Psoas muscle (tissue), 8 donors: Measurements from ENCODE around the gene PLXND1. TPM values are rescaled to one million over a fixed set of nuclear protein-coding genes. Genes with fewer than 3 reads are reported as not detected.

ENCODE experiments used
- ATAC-seq, 4 donors: fragments of 200-7000 bp; cut with Tn5 transposase; one replicate each; pipeline ENCODE4 v1.9.1; 2020; ENCODE audit warnings: moderate library complexity in 3 of 4, mild to moderate bottlenecking in 2 of 4
- DNase-seq, 2 donors: peaks; one replicate each; pipeline ENCODE4 v3.0.0-alpha.2; 2020
- H3K27ac ChIP-seq: fragments of 200-600 bp; one replicate; pipeline ENCODE4 v1.8.0; 2022
- H3K27me3 ChIP-seq, 3 donors: fragments of 200-600 bp in 1 of 3; one replicate each; pipeline versions ENCODE4 v1.6.1 to v1.8.0; 2013 to 2022; ENCODE audit warnings: low read length in 2 of 3, mild to moderate bottlenecking in 2 of 3, moderate library complexity in 1 of 3; ENCODE audit not compliant: insufficient read depth in 3 of 3
- H3K36me3 ChIP-seq, 2 donors: fragments of 200-600 bp in 1 of 2; one replicate each; pipeline versions ENCODE4 v1.6.1 to v1.8.0; 2013 to 2022; ENCODE audit warnings: low read depth in 1 of 2, mild to moderate bottlenecking in 1 of 2, moderate library complexity in 1 of 2; ENCODE audit not compliant: insufficient read depth in 1 of 2
- H3K4me1 ChIP-seq: fragments of 200-600 bp; one replicate; pipeline ENCODE4 v1.8.0; 2022
- H3K4me3 ChIP-seq: fragments of 200-600 bp; one replicate; pipeline ENCODE4 v1.8.0; 2022; ENCODE audit warnings: mild to moderate bottlenecking
- H3K9me3 ChIP-seq: fragments of 200-600 bp; one replicate; pipeline ENCODE4 v1.8.0; 2022
- WGBS, 3 donors: extraction: QIAGEN DNeasy Blood & Tissue Kit; methylation state at CpG; one replicate each; pipeline versions ENCODE4 v1.1.6 to v1.1.7; 2013; 5-methylcytosine and 5-hydroxymethylcytosine counted together
- intact Hi-C, 2 donors: fragments of 100-400 bp; cut with DNase I; formaldehyde crosslinking; loops; one replicate each; pipeline versions ENCODE4 v1.11.0 to v1.14.2; 2022
- polyA plus RNA-seq, 3 donors: library from polyadenylated mRNA; stranded (reverse); fragments of 200-250 nt; gene quantifications; one replicate each; pipeline ENCODE4 v1.2.3, GENCODE V29; 2013
- total RNA-seq, 4 donors: library from RNA; stranded (reverse); fragmentation: NEBNext Ultra II Directional in 2 of 4; extraction: Animal tissue kit (Norgen Biotek cat#: 25700) in 2 of 4; gene quantifications; one replicate each; pipeline versions ENCODE4 v1.2.1 to v1.2.4, GENCODE V29; 2021 to 2023
- TF ChIP-seq, protein P1 (sequence below): fragments of 200-600 bp; IDR thresholded peaks from one replicate; pipeline ENCODE4 v1.8.0; 2022; ENCODE audit warnings: antibody characterized with exemption
- donor health status: healthy with polysubstance abuse.
- donor health status: DM: no; HTN: no; CAD: no; lungs with moderate emphysema.
- donor health status: Bipolar disorder and iron deficiency.
- donor health status: healthy.
- donor health status: DM: yes; HTN: yes; CAD: no.
- donor health status: DM: no; HTN: no; CAD: no.
- donor health status: DM: no; HTN: no; CAD: no.
- donor health status: DM: yes; HTN: yes; CAD: no.

Gene PLXND1
- total and polyA plus RNA-seq, 7 donors = 15.5 to 49.9 (median 28.2) TPM

DNA sequence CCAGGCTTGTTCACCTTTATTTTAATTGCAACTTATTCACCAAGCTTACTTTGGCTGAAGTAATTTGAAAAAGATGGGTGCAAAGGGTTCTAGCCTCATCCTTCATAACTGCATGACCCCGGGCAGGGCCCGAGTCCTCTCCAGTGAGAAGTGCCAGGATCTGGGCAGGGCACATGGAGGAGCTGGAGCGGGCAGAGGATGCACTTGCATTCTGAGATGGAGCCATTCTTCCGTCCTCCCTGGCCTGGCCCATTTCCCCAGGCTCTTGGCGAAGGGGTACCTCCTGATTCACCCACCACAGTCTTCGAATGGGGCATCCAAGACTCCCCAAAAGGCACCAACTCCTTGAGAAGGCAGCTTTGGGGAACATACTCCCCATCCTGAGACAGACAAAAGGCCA, 22.5 kb upstream of the PLXND1 start:
- no peak for ATAC-seq
- no peak overlapping the region for H3K27ac ChIP-seq

DNA sequence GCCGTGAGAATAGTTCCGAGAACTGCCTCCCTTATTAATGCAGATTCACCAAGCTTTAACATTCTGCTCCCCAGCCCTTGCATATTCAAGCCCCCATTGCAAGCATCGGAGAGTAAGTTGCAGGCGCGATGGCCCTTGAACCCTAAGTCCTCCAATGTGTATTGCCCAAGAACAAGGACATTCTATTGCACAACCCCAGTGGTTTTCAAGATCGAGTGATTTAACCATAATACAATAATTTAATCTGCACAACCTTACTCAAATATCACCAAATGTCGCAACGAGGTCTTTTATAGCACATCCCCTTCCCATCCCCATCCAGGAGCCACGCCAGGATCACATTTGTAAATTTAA, 21.7 kb upstream of the PLXND1 start:
- Histone ChIP-seq H3K36me3 (no peaks in the 10 kb centered on the region), H3K27ac (peak overlapping the region; percentile 91), H3K9me3 (no peaks in the 10 kb centered on the region), H3K4me3 (peak overlapping the region; percentile 76), H3K4me1 (peaks cover 23% of the 10 kb centered on the region), H3K27me3 (no peaks in the 10 kb centered on the region)
- DNase-seq (no peak), ATAC-seq (peak in 1 of 4 donors; percentile 5)
- 17 to 22% (median 19%) methylated on average over 9 of the region's 9 CpGs for WGBS, 3 donors
- intact Hi-C loops = loop anchor here (1.0 to 5.0 kb wide), 5 partner anchors 199 to 374 kb away; no protein-coding TSS in a partner anchor
- TF ChIP-seq, protein P1, sequence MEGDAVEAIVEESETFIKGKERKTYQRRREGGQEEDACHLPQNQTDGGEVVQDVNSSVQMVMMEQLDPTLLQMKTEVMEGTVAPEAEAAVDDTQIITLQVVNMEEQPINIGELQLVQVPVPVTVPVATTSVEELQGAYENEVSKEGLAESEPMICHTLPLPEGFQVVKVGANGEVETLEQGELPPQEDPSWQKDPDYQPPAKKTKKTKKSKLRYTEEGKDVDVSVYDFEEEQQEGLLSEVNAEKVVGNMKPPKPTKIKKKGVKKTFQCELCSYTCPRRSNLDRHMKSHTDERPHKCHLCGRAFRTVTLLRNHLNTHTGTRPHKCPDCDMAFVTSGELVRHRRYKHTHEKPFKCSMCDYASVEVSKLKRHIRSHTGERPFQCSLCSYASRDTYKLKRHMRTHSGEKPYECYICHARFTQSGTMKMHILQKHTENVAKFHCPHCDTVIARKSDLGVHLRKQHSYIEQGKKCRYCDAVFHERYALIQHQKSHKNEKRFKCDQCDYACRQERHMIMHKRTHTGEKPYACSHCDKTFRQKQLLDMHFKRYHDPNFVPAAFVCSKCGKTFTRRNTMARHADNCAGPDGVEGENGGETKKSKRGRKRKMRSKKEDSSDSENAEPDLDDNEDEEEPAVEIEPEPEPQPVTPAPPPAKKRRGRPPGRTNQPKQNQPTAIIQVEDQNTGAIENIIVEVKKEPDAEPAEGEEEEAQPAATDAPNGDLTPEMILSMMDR = no peak

More for the DNA sequence above, 22.5 kb upstream of the PLXND1 start:
- no peaks in the 10 kb centered on the region for H3K27me3 ChIP-seq
- no peaks in the 10 kb centered on the region for H3K9me3 ChIP-seq
- H3K36me3 ChIP-seq = no peaks in the 10 kb centered on the region
- intact Hi-C loops = loop anchor here (5.0 kb wide), 3 partner anchors 198 to 373 kb away; no protein-coding TSS in a partner anchor
- H3K4me3 ChIP-seq = no peak overlapping the region
- H3K4me1 ChIP-seq = peaks cover 23% of the 10 kb centered on the region
- TF ChIP-seq, protein P1 = no peak
- no peak for DNase-seq
- WGBS, 3 donors = 72 to 81% (median 74%) methylated on average over 6 of the region's 6 CpGs

DNA sequence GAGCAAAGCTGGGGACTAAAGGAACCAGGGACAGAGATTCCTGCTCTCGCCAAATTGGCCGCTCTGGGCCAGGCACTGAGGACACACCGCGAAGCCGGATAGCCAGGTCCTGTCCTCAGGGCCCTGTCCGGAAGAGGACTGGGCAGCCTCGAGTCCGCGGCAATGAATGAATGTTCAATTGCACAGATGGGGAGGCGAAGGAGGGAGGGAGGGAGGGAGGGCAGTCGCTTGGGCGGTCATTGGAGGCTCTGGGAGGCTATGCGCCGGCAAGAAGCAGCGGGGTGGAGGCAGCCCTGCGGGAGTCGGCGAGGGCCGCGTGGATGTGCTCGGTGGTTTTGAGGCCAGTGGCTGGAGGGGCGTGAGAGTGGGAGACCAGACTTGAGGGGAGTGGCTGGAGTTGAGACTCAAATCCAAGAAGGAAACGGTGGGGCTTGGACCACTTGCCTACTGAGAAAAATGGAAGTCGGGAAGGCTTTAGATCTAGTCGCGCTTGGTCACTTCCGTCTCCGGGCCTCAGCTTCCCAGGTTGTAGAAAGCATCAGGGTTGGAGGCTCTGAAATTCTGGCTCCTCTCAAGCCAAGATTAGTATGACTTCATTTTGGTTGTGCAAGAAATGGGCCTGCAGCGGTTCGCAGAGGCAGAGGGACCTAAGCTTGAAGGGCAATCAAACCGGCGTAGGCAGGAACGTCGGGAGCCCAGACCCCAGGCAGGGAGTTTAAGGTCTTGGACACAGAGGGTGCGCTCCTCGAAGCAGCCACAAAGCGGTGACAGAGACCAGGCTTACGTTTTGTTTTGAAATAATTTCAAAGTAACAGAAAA, 21.1 kb upstream of the PLXND1 start:
- Histone ChIP-seq H3K27me3 (no peaks in the 10 kb centered on the region), H3K36me3 (no peaks in the 10 kb centered on the region), H3K4me3 (peak overlapping the region; percentile 76), H3K9me3 (no peaks in the 10 kb centered on the region), H3K4me1 (peaks cover 23% of the 10 kb centered on the region), H3K27ac (peak overlapping the region; percentile 91)
- DNase-seq (peak; percentile 65 to 84), ATAC-seq (peak; percentile 50 to 70 (median 61))
- TF ChIP-seq, protein P1 = peak; percentile 87
- intact Hi-C loops = loop anchor here (1.0 to 5.0 kb wide), 5 partner anchors 200 to 375 kb away; no protein-coding TSS in a partner anchor
- WGBS, 3 donors = 2 to 4% (median 3%) methylated on average over 34 to 38 of the region's 38 CpGs

DNA sequence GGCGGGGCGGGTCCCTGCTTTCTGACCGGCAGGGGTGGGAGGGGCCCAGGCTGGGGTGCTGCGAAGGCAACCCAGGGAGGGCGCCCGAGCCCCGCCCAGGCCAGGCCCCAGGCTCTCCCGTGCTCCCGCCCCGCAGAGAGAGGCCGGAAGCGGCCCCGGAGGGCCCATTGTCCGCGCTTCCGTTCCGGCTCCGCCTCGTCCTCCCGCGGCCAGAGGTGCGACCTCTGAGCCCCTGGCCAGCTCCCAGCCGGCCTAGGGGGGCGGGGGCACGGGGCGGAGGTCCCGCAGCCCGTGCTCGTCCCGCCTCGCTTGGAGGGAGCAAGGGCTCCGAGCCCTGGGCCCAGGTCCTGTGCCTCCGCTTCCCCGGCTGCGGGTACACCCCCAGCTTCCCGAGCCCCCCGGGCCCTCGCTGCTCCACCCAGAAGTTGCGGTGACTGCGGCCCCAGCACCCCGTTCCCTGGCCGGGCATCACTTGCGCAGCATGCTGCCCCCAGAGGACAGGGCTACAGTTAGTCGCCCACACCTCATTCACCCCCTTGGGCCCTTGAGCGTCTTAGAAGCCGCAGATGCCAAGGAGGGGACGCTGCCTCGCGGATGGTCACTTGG, 20.4 kb upstream of the PLXND1 start:
- peak; percentile 96 to 97 for DNase-seq
- WGBS, 3 donors = 0 to 1% (median 1%) methylated on average over 36 to 49 of the region's 49 CpGs
- H3K4me1 ChIP-seq = peaks cover 25% of the 10 kb centered on the region
- H3K36me3 ChIP-seq = no peaks in the 10 kb centered on the region
- TF ChIP-seq, protein P1 = peak; percentile 6
- peak overlapping the region; percentile 76 for H3K4me3 ChIP-seq
- no peaks in the 10 kb centered on the region for H3K9me3 ChIP-seq
- peak overlapping the region; percentile 91 for H3K27ac ChIP-seq
- peak; percentile 92 to 93 (median 92) for ATAC-seq
- intact Hi-C loops = loop anchor here (1.0 to 5.0 kb wide), 4 partner anchors 137 to 375 kb away; no protein-coding TSS in a partner anchor
- H3K27me3 ChIP-seq = no peaks in the 10 kb centered on the region
